ENCODE data around the gene PCDH9.

The PCDH9 gene

DNA sequence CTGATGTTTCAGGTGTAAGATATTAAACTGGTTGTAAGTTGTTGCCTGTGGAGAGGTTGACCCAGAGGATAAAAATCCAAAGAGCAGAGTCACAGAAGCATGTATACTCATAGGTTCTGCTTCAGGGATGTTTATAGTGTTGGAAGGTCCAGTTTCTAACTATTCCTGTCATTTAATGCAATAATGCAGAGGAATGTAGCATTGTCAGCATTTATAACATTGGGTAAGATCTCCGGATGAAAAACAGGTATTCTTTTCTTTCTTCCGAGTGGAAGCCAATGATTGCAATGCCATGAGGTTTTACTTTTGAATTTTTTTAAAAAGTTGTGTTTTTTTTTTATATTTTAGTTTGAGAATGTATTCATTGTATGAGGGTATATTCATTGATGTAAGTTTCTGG is 771.0 kb downstream of the PCDH9 start:
- DNase-seq (ENCODE audit: low spot score): no peak

DNA sequence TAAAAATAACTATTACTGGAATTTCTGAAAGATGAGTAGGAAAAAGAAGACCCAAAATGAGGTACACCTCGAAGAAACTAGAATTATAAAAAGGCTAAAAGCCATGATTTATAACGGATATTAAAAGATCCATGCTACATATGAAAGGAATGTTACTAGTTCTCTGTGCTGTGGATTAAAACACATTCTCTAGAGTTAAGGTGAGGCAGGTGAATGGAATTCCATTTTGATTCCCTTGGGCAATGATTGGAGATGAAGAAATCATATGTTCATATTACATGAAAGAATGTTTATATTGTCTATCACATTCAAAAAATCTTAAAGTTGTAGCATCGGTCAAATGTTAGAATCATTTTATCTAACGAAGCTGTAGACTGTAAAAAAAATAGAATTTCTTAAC is 783.7 kb downstream of the PCDH9 start:
- no peak for DNase-seq (ENCODE audit: low spot score)

DNA sequence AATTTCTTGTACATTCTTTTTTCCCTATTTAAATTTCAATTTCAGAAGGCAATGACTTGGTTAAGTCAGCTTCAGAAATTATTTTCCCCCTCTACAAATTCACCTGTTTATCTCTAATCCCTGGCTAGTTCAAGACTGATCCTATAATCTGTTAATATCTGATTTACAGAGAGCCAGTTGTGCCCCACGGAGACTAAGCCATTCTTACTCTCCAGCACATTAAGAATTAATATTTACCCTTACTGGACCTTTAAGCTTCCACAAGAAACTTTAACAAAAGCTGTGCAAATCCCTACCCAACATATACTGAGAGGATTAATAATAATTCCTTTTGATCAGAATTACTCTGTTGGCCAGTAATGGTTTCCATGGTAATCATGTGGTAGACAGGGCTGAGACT is 786.2 kb downstream of the PCDH9 start:
- DNase-seq (ENCODE audit: low spot score): no peak

DNA sequence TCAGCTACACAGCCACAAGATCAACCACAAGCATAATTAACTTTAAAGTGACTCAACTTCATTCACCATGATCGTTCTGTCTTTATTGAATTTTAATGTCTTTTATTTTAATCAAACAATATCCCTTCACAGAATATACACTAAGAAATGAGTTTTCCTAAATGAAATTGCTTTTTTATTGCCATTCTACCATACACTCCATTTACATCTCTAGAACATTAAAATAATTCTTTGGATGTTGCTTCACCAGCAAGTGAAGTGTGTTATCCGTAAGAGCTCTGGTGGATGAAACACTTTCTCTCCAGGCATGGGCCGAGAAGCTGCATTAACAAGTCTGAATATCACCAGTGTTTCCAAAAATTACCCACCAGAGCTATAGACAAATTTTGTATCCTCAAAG is 789.2 kb downstream of the PCDH9 start:
- DNase-seq (ENCODE audit: low spot score): no peak

DNA sequence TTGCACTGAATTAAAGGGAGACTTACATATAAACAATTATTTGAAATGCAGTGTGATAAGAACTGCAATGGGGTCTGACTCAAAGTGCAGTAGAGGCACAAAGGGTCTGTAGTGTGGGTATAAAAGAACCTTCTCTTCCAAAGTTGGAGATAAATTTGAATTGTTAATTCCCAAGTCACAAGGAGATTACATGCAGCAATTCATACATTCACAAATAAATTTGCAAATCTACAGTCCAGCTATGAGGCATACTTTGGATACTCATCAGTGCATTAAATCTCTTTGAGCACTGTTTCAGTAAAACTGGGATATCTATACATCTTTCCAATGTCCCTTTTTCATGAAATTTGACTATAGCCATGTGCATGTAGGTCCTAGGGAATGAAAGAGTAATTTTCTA is 799.4 kb downstream of the PCDH9 start:
- no peak for DNase-seq (ENCODE audit: low spot score)

DNA sequence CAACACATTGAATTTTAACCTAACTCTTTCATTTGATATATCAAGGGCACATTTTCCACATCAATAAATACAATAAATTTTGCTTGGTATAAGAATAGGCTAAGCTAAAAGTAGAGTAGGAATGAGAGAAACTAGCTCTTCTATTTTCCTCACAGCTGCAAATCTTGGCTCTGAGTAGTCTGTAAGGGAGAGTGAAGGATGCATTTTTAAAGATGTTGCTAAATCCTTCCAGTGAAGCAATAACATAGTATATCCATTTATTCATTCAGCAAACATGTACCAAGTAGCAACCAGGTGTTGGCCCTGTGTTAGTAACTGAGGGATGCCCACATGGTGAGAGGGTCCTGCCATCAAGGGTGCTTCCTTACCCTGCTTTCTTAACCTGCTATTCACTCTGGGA is 799.9 kb downstream of the PCDH9 start:
- no peak for DNase-seq (ENCODE audit: low spot score)

DNA sequence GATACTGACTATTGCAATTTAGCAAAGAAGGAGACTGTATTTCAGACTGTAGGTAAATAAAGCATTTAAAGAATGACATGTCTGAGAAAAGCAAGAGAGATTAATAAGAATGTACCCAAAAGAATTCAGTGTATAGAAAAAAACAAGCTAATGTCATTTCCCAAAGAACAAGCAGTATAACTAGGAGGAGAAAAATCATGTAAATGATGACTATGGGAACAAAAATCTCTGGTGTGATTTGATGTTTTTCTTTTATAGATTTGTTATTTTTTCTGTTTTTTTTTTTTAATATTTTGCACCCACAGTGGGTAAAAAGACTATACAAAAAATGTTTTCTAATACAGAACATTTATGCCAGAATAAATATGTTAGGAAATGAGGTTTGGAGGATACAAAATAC is 801.0 kb downstream of the PCDH9 start:
- DNase-seq (ENCODE audit: low spot score): no peak

DNA sequence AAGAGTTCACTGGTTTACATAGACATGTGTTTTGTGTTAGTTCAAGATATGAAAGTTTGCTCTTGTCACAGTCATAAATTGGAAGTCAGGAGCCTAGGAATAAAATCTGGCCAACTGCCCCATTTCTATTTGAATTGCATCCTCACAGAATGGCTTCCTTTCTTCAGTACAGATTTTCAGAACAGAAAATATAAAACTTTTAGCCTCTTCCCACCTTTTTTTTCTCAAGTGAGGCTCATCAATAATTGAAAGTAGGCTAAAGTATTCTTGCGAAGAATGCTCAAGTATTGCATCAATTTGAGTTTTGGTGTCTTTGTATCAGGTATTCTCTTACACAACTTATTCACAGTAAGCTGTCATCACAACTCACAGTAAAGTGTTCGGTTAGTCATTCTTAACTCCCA is 802.7 kb downstream of the PCDH9 start:
- DNase-seq (ENCODE audit: low spot score): no peak

DNA sequence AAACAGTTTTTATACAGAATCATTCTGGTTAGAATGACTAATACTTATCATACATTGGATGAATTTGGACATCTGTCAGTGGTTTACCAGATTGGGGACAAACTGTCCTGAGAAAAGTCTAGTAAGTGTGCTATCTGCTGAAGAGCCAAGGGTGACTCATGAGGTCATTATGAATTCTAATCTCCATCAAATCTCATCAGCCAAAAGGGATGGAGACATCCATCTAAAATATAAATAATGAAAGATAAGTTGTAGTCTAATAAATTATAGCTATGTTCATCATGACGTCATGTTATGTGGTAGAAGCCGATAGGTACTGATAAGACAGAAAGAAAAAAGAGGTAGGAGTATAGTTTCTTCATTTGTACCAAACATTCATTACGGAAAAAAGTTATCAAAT is 804.4 kb downstream of the PCDH9 start:
- no peak for DNase-seq (ENCODE audit: low spot score)

DNA sequence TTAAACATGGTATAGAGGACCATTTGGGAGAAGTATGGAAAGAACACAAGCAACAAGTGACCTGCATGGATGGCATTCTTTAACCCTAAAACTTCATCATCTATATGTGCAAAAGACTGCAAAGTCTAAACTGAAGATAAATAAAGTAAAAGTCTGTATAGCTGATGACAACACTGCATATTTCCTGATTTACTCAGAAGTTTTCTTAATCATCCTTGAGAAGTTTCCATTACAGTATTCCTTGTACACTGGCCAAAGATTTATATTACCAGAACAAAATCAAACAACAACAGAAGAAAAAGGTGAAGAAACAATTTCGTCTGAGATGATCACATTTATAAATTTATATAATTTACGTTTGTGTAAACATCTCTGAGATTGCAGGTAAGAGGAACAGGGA is 805.7 kb downstream of the PCDH9 start:
- DNase-seq (ENCODE audit: low spot score): no peak

DNA sequence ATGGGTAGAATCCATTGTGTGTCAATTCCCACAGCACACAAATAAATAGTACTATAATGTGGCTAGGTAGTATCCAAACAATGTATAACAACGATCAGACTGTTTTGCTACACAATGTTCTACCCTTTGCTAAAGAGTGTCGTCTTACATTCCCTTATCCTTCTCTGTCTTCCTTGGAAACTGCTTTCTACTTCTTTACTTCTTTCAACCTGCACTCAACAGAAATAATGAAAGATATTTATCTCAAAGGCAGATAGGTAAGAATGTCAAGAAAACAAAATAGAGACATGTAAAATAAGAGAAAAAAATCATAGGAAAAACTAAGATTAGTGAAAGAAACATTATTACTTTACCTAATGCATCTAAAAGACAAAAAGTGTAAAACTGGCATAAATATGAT is 814.7 kb downstream of the PCDH9 start:
- no peak for DNase-seq (ENCODE audit: low spot score)

DNA sequence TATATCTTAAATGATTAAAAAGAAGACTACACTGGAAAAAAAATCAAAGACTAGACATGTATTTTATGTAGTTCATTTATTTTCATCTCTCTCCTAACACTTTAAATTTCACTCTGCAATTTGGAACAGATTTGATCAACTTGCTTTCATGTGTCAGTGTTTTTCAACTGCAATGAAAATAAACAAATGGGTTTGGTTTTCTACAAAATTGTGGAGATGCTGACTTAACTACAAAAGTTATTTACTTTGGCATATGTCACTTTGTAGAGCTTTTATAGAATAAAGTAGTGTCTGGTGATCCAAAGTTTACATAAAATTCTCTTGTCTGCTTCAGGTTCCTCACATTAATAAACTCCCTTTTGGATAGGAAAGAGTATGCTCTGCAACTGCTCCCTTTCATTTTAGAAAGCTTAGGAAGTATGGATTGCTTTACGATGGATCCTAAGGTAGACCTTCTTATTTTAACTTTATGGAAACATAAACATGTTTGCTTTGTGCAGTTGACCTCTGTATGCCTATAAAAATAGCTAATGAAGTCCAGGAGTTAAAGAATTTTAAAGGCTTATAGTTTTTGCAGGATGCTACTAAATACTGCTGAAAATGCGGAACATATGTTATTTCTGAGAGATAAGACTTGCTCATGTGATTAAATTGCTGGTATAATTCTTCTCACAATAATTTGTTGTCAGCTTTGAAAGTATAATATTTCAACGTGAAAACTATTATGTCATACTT is 815.9 kb downstream of the PCDH9 start:
- no peak for DNase-seq (ENCODE audit: low spot score)

DNA sequence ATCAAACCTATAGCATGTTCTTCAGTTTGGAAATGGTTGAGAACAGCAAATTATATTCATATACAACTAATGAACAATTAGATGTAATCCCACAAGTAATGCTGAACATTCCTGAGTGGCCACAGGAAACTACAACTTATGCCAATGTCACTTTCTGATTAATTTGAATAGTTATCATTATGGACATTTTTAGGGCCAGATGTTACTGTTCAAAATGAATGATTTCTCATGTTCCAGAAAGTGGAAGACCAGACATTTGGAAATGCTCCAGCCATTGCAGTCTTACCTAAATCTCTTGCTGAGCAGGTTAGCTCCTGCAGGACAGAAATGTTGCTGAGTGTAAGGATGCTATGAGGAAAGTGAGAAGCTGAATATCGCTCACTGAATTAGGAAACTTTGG is 819.8 kb downstream of the PCDH9 start:
- no peak for DNase-seq (ENCODE audit: low spot score)

DNA sequence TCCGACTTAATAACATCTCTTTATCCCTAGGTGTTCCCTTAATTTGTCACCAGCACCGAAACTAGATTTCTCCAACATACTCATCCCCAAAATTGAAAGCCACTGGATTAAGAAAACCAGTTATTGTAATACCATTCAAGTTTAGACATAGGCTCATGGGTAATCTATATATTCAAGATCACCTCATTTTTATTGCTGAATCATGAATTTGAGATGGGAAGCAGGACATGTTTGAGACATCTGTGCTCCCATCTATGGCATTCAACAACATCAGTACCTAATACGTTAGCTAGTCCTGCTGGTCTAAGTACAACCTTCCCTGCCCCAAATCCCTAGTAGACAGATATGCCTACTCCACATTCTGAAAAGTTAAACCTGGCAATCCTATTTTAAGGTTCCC is 820.6 kb downstream of the PCDH9 start:
- DNase-seq (ENCODE audit: low spot score): no peak

DNA sequence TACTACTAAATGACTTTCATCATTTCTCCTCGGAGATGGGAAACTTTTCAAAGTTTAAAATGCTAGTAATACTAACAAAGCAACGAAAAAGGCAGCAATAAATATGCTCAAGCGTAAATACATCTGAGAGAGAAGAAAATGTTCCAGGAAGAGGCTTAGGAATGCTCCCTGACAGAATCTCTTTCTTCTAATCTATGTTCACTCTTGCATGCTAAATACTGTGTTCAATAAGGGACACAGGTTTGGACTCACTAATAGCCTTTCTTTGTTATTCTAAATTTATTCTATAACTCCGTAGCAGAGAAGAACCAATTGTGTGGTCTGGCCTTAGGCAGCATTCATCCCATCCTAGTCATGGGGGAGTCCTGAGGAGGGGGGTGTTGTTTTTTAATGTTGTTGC is 823.0 kb downstream of the PCDH9 start:
- no peak for DNase-seq (ENCODE audit: low spot score)

DNA sequence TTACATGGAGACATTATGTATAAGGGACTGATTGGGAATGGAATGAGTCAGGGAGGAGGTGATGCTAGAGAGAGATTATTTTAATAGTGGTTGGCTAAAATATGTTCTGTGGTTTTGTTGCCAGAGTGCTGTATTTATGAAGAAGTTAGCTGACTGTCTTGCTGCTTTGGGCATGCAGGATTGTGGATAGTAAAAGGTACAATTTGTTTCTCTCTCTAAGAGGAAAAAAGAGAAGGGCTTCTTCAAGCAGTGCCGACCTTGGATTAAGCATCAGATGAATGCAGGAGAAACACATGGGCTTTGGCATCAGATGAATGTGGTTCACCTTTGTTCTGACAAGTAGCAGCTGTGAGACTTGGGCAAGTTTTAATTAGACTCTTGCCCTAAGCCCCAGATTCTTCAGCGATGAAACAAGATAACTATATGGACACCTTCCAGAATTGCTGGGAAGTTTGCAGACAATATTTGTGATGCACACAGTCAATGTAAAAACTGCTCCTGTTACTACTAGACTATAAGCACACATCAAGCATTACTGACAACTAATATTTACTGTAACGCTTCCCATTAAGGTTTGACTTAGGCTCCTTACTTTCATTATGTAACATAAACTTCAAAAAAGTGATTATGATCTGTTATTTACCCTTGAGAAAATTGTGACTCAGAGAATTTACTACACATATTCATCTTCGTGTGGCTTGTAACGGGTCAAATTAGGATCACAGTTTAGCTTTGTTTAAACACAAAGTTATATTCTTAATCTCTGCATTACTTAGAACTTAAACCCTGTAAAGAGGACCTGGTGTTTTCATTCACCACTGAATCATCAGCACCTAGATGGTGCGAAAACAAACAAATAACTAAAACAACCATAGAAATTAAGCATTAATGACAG is 824.0 kb downstream of the PCDH9 start:
- DNase-seq (ENCODE audit: low spot score): no peak

DNA sequence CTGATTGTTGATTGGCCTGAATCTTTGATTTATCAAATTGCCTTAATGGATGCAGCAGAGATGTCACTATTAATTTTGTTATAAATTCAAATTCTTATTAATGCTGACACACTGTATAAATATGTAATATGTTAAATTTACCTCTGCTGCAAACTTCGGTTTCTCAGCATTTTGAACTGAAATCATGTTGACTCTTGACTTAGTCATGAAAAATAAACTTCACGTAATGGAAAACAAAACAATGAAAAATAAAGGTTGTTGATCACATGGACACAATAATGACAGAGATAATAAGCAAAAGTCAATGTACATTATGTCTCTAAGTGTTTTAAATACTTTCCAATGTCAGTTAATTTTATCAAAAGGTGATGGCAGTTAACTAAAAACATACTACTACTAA is 827.6 kb downstream of the PCDH9 start:
- DNase-seq (ENCODE audit: low spot score): no peak

DNA sequence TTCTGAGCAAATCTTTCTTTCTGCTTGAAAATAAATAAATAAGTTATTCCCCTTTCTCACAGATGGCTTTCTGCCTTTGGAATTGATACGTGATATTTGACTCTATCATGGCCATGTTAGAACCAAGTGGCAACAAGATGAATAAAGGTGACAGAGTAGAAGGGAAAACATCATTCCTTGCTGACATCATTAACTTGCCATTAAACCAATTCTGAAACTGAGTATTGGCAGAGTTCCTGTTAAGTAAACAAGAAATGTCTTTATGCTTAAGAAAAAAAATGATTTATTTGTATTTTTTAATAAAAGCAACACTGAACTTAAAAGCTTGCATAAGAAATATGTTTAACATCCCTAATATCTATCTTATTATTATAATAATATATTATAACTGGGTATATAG is 828.1 kb downstream of the PCDH9 start:
- DNase-seq (ENCODE audit: low spot score): no peak

DNA sequence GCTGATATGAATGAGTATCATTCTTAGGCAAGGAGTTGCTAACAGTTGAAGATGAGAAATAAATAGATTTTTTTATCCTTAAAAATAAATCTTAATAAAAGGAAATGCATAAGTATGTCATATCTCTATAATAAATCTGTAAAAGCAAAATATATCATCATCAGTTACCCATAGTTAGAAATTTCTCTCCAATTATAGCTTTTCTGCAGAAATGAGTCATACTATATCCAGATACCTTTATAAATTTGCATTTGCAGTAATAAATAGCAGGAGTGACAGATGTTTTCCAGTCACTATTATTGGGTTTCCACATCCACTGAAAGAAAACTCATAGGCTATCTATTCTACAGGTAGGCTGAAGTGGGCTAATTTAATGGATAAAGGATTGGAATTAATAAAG is 829.8 kb downstream of the PCDH9 start:
- no peak for DNase-seq (ENCODE audit: low spot score)

DNA sequence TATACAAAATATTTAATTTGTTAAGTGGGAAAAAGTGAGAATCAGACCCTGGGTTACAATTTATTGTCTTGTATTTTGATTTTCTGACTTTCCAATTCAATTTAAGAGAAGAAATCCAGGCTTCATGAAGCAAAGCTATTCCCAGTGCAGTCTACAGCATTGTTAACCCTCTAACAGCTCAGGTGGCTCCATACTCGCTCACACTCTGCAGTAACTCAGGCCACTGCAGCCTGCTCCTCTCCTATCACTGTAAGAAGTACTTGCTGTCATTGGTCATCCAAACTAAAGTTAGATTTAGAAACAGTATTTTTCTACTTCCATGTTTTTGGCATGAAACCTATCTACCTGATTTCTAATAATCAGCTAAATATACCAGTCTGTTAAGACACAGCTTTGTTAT is 830.3 kb downstream of the PCDH9 start:
- DNase-seq (ENCODE audit: low spot score): no peak

DNA sequence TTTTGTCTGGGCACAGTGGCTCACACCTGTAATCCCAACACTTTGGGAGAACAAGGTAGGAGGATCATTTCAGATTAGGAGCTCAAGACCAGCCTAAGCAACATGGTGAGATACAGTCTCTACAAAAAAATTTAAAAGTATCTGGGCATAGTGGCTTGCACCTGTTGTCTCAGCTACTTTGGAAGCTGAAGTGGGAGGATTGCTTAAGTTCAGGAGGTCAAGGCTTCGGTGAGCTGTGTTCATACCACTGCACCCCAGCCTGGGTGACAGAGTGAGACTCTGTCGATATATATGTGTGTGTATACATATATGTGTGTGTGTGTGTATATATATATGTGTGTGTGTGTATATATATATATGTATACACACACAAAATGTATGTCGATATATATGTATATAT is 833.0 kb downstream of the PCDH9 start:
- DNase-seq (ENCODE audit: low spot score): no peak

DNA sequence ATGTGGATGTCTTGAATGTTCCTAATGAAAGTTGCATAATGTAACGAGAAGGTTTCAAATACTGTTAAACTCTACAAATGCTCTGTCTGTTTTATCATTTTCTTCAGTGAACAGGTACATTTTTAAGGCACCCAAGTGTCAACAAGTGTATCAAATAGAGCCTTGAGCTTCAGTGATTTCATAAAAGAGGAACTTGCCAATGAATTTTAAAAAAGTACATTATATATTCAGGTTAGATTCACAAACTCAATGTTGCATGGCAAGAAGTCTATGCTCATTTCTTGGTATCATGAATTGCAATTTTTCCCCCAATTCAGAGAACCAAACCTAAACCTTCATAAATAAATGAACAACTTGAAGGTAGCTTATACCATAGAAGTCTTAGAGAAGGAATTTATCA is 838.8 kb downstream of the PCDH9 start:
- no peak for DNase-seq (ENCODE audit: low spot score)

DNA sequence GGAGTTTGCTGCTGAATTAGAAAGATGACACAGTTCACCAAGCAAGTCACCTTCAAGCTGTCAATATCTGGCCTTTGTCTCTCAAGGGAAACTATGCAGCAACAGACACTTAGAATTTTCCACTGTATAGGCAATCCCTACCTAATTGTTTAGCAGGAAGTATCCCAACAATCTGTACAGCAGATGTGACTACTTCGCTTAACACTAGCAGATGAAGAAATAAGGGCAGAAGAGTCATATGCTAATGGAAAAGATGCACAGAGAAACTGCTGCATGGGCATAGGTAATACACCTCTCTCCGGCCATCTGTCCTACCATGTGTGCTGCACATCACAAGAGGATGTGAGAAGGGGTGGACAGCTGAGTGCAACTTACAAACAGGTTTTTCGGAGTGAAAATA is 851.2 kb downstream of the PCDH9 start:
- DNase-seq (ENCODE audit: low spot score): no peak

DNA sequence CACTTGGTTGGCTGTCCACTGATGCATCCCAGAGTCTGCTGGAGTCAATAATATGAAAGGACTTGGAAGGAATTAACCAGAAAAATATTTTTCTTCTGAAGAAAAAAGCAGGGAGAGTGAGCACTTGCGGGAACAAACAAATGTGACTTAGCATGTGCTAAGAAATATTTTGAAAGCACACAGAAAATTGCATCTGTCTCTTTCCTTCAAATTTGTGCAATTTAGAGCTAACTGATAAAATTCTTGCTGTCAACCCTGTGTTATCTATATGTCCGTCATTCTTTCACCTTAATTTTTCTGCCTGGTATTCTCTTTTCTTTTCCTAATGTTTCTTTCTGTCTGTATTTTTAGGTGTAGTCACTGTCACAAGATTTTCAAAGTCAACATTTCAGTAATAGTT is 852.6 kb downstream of the PCDH9 start:
- no peak for DNase-seq (ENCODE audit: low spot score)
